Stimulated activated CD8-positive, alpha-beta memory T cell treated with anti-CD3 and anti-CD28 coated beads, Interleukin-15, amount 100 ng/mL, for 4 hours (primary cell): ENCODE results near the gene PFN3.

Source experiments
- DNase-seq, 2 donors: peaks; one replicate each; pipeline ENCODE4 v3.0.0-alpha.2; 2020; ENCODE audit warnings: low read depth in 2 of 2

The PFN3 gene

DNA sequence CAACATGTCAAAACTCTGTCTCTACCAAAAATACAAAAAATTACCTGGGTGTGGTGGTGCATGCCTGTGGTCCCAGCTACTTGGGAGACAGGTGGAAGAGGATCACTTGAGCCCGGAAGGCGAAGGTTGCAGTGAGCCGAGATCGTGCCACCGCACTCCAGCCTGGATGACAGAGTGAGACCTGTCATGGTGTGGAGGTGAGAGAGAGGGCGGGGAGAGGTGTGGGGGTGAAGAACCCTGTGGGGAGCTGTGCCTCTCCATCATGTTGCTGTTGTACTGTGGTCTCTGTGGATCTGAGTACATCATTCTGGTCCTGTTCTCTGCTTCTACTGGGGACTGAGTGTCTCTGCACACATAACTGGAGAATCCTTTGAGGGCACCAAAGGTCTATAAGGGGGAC, 27.6 kb downstream of the PFN3 start:
- DNase-seq, result no peak

DNA sequence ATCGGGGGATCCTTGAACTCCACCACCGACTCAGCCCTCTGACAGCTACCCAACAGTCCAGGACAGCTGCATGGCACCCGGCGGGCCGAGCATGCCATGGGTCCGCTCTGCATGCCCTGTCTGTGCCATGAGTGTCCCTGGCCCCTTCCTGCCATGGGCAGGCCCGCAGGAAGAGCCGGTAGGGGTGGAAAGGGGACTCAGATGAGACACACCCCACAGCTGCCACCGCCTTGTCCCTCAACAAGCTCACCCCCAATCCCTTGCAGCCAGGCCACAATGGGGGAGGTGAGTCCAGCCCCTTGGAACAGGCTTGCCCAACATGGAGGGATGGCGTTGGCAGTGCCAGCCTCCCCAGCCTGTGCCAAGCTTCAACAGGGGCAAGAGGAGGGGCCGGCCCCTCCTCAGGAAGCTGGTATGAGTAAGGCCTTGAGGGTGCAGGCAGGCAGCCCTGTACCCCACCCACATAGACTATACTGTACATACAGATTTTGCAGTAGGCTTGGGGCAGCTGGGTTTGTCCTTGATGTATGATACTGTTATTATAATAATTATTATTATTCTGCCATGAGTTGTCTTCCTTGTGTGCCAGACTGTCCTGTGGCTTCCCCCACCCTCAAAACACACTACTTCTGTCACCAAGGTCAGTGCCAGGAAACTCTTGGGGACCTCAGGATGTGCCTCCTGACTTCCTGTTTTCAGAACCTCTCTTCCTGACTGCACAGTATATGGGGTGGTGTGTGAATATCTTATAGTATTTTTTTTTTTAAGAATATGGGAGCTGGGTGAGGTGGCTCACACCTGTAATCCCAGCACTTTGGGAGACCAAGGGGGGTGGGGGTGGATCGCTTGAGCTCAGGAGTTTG, 28.2 kb downstream of the PFN3 start:
- no peak for DNase-seq

DNA sequence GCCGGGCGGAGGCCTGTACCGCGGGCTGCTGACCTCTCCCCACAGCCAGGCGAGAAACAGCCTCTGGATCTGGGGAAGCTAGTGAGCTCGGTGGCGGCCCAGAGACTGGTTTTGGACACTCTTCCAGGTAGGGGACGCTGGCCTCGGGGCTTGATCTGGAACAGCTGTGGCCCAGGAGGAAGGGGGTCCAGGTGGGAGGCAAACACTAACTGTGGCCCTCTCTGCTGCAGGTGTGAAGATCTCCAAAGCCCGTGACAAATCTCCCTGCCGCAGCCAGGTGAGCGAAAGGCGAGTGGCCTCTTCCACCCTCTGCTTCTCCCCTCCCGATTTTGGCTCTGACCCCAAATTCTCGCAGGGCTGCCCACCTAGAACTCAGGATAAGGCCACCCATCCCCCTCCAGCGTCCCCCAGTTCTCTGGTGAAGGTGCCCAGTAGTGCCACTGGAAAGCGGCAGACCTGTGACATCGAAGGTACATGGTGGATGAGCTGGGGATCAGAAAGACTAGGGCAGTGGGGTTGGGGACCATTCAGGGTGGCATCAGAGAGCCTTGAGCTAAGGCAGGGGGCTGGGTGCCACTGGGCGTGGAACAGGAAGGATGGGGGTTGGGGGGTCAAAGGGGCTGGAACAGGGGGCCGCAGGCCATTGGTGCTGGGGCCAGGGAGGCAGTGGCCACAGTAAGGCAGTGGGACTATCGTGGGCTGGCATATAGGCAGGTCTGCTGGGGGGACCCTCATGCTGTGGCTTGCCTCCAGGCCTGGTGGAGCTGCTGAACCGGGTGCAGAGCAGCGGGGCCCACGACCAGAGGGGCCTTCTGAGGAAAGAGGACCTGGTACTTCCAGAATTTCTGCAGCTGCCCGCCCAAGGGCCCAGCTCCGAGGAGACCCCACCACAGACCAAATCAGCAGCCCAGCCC, 29.1 kb downstream of the PFN3 start:
- no peak for DNase-seq

DNA sequence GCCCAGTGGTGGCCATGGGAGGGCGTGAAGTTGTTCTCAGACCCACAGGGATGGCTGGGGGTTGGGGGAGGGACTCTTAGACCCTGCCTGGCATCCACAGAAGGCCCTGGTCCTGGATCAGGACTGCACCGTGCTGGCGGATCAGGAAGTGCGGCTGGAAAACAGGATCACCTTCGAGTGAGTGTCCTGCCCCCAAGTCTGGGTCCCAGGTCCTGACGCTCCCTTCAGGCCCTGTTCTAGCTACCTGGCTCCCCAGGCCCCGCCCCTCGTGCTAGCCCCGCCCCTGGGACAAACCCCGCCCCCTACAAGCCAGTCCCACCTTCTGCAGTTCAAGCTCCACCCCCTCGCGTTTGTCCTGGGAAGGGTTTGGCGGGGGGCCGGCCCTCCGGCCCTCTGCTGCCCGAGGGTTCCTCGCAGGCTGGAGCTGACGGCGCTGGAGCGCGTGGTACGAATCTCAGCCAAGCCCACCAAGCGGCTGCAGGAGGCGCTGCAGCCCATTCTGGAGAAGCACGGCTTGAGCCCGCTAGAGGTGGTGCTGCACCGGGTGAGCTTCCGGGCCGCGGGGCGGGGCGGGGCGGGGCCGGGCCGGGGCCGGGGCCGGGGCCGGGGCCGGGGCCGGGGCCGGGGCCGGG, 29.9 kb downstream of the PFN3 start:
- DNase-seq, result peak in 1 of 2 donors; percentile 25

DNA sequence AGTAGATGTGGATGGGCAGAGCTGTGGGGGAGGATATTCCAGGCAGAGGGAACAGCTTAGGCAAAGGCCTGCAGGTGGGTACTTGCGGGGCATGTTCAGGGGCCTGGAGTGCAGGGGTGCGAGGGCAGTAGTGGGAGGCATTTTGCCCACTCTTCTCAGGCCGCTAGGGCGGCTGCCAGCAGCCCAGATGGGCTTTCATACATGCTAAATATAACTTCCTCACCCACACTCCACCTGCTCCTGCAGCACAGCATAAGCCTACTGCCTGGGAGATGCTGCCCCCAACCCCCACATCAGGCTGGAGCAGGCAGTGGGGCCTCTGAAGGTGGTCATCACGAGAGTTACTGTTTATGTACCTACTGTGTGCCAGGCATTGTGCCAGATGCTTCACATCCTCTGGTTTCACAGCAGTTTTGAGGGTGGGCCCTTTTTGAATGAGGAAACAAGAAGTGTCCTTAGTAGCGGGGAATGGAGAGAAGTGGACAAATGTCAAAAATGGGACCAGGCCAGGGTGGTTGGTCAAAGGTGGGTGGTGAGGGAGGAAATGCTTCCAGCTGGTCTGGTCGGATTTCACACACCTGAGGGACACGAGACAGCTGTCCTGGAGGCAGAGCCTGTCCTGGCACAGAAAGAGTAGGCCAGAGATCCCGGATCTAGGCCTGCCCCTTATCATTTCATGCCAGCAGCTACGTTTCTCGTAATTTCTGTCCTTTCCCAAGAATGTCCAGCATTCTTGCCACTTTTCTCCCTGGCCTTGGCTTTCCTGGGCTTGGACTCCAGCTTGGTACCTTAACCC, 30.6 kb downstream of the PFN3 start:
- DNase-seq, result no peak

DNA sequence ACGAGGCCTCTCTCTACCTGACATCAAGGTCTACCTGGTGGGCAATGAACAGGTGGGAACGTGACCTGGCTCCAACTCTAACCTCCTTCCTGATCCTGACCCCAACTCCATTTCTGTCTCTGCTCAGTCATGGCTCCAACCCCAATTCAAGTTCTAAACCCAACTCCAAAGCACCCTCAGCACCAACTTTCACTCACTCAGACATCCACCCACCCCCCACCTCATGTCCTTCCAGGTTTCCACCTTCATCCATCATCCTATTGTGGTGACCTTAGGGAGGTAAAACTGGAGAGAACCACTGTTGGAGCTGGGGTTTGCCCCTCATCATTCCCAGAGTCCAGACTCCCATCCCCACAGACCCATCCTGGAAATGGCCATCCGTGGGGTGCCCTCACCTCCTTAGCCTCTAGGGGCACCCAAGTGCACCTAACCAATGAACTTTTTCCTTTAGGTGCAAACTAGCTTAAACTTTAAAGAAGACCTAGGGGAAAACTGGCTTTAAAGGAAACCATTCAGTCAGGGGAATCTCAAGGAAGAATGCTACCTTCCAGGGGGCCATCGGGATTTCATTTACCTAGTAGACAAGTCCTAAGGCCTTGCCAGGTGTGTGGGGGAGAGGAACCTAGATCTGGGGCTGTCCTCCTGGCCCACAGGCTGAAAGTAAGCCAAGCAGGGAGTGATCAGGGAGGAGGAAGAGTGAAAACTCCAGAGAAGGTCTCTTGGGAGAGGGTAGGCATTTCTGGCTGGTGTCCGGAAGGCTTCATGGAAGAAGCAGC, 31.4 kb downstream of the PFN3 start:
- DNase-seq, result no peak

DNA sequence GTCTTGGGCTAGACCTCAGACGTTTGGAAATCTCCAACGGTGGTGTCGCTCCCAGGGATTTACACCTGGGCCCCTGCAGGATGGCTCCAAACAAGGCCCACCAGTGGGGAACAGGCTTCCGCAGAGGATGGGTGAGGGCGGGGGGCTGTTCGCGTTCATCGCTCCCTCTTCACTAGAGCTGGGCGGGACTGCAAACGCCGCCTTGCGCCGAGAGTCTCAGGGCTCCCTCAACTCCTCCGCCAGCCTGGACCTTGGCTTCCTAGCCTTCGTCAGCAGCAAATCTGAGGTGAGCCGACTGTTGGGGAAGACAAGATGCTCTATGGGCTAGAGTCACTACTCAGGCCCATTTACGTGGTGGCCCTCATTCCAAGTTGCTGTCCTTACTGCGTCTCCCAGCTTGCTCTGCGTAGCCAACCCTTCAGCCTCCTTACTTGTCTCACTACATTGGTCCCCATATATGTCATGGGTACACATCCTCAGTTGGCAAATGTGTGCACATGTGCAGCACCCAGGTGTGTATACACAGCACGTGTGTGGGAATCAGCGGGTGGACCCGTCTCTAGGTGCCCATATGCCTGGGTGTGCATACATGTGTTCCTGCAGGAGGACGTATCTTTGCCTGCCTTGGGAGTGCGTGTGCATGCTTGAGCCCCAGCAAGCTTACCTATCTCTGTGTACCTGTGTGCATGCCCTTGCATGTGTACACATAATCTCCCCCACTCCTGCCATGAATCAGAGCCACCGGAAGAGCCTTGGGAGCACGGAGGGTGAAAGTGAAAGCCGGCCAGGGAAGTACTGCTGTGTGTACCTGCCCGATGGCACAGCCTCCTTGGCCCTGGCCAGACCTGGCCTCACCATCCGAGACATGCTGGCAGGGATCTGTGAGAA, 32.2 kb downstream of the PFN3 start:
- DNase-seq, result no peak

DNA sequence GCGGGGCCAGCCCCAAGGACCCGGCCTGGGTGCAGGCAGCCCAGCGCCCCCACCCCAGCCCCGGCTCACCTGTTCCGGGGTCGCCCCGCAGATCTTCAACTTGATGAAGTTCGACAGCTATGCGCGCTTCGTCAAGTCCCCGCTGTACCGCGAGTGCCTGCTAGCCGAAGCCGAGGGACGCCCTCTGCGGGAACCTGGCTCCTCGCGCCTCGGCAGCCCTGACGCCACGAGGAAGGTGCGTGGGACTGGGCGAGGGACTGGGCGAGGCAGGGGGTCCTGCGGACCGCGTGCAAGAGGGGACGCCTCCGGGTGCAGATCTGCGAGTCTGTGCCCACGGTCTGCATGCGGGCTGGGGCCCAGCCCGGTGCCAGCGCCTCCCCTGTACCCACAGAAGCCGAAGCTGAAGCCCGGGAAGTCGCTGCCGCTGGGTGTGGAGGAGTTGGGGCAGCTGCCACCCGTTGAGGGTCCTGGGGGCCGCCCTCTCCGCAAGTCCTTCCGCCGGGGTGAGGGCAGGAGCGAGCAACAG, 33.1 kb downstream of the PFN3 start:
- DNase-seq, result no peak

DNA sequence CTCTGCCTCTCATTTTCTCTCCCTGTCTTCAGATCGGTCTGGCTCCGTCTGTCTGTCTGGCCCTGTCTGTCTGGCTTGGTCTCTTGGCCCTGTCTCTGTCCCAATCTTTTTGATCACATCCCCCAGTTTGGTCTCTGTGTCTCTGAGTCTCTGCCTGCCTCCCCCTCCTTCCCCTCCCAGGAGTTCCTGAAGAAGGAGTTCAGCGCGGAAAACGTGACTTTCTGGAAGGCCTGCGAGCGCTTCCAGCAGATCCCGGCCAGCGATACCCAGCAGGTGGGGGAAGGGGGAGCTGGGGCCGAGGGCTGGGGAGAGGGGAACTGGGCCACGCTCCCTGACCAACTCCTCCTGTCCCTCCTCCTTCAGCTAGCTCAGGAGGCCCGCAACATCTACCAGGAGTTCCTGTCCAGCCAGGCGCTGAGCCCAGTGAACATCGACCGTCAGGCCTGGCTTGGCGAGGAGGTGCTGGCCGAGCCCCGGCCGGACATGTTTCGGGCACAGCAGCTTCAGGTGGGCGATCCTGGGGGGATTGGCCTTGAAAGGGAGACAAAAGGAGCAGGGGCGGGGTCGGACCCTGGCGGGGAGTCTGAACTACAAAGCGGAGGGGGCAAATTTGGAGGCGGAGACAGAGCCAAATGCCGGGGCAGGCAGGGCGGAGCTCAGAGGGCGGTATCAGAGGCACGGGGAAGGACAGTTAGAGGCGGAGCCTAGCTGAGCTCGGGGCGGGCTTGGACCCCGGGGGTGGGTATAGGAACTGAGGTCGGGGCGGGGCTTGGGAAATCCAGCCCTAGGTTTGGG, 33.7 kb downstream of the PFN3 start:
- DNase-seq, result no peak

DNA sequence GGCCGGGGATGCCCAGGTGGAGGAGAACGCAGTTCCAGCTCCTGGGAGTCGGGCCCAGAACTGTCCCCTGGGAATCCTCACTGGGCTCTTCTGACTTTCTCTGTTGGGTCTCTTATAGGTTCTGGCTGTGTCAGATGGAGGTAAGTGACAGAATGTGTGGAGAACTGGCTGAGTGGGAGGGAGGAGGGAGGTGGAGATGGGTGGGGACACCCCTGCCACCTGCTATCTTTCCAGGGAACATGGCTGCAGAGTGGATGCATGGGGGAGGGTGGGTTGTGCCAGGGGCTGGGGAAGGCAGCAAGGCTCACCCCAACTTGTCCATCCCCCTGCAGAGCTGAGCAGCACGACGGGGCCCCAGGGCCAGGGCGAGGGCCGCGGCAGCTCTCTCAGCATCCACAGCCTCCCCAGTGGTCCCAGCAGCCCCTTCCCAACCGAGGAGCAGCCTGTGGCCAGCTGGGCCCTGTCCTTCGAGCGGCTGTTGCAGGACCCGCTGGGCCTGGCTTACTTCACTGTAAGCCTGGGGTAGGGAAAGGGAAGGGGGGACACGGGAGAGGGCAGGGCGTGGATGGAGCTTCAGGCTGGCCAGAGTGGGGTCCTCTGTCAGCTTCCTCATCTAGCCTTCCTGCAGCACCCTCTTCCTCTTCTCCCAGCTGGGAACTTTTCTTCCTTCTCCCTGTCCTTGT, 34.5 kb downstream of the PFN3 start:
- no peak for DNase-seq

DNA sequence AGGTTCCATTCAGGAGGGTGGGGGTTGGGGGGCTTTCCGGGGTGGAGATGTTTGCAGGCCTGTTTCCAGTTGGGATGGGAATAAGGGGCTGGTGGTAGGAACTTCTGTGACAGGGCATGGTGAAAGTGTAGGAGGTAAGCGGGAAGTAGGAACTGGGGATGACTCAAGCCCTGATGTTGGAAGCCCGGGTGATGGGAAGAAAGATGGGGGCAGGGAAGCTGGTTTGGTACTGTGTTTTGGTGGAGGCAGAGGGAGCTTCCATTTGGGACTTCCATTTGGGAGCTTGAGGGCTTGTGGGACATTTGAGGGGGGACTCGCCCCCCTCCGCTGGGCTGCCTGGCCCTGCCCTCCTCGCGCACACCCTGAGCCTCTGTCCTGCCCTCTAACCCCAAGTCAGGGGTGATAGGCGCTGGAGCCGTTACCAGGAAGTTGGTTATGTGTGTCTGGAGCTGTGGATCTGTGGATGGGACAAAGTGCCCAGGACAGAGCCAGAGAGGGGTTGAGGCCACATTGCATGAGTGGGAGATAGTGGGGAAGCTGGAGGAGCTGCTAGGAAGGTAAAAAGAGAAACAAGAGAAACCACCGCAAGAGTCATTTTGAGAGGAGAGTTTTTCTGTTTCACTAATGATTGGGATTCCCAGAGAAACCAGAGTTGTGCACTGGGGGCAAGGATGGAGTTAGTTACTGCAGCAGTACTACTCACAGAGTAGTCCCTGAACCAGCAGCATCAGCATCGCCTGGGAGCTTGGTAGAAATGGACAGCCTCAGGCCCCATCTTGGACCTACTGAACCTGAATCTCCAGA, 36.1 kb downstream of the PFN3 start:
- DNase-seq, result no peak

DNA sequence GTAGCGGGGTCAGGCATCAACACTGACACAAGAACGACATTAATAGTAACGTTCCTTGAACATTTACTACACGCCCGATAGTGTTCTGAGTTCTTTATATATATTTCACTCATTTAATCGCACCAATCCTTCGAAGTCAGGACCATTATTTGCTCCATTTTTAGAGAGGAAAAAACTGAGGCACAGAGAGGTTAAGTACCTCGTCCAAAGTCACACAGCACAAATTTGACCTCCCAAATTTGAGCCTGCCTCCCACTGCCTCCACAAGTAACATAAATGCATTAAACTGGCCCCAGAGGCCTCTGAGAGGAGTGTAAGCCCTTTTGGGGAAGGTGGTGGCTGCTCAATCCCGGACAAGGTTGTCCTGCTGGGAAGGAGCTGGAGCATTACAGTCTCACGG, 36.9 kb downstream of the PFN3 start:
- no peak for DNase-seq

DNA sequence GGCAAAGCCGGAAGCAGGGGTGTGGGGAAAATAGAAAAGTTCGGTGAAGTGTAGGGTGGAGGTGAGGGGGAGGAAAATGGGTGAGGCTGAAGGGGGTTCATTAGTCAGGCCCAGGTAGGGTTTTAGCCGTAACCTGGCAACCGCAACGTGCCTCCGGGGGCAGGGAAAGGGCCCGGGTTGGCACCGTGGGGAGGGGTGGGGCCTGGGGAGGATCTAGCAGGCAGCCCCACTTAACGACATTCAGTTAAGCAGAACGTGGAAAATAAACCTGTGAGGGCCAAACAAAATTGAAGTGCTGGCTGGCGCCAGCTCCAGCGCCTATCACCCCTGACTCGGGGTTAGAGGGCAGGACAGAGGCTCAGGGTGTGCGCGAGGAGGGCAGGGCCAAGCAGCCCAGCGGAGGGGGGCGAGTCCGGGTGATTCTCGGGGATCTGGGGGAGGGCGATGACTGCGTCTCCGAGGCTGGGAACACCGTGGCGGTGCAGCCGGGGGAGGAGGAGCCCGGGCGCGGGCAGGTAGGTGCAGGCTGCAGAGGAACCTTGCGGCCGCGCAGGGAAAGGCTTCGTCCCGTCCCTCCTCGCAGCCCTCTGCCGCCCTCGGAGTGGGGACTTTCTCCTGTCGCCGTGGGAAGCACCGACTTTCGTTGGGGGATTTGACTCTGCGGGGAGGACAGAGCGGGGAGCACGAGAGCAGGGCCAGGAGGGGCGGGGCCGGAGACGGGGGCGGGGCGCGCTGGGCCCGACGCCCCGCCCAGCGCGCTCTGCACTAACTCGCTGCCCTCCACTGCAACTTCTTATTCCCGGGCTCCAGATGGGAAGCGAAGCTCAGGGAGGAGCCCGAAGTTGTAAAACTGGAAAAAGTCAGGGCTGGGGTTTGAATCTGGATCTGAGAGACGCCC, 37.6 kb downstream of the PFN3 start:
- peak; percentile 52 to 53 for DNase-seq

DNA sequence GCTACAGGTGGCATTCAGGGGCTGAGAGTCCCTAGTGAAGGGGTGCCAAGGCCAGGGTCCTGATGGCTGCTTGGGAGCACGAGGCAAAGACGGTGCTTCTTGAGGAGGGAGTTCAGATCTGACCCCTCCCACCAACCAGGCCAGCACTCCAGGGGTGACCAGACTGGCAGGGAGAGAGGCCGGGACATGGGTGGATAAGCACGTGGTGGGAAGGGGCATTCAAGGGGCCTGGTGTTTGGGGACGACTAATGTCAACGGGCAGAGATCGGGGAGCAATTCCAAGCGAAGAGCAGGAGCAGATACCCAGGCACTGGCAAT, 38.2 kb downstream of the PFN3 start:
- no peak for DNase-seq

DNA sequence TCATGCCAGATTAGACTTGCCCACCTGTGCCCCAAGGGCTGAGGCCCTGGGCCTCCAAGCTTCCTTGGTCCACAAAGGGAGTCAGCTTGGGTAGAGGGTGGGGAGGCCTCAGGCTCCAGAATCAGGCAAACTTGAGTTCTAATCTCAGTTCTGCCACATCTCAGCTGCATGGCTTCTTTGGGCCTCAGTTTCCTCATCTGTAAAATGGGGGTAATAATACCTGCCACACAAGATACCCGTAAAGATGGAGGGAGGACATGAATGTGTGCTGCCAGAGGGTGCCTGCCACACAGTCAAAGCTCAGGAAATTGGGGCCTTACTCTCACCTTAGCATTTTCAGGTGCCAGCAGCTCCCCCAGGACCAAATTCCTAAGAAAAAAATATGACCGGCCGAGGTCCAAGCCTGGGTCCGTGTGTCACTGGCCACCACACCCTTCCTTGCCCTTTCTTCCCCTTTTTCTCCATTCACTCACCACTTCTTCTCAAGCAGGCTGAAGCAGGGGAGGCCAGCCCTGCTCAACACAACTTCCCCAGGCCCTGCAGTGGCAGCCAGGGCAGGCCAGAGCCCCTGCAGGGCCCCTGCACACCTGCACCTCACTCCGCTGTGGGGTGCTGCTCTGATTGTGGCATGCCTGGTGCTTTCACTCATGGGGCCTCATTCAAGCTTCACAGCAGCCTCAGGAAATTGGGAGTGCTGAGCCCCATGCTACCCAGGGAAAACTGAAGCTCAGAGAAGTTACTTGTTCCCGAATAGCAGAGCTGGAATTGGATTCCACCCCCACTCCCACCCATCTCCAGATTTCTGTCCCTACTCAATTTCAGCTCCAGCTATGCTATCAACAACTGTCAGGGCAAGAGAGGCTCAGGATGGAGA, 38.8 kb downstream of the PFN3 start:
- no peak for DNase-seq
